Astrocyte (in vitro differentiated cells and primary cell): ENCODE measurements around the gene CDCA4. TPM values are rescaled to one million over a fixed set of nuclear protein-coding genes. Genes with fewer than 3 reads are reported as not detected.

Experiments
- DNase-seq: peaks from one replicate; pipeline ENCODE4 v3.0.0-alpha.2; 2010; ENCODE audit warnings: low read depth
- FAIRE-seq: peaks from 2 replicates; lab custom pipeline; 2011; peaks lifted over from hg19 to GRCh38; lab: Jason Lieb, UNC
- H2AFZ ChIP-seq: 2 replicates; pipeline ENCODE4 v1.6.0; 2012; ENCODE audit warnings: low read depth, low read length, inconsistent platforms
- H3K27ac ChIP-seq: 2 replicates; pipeline ENCODE4 v1.5.1; 2011; ENCODE audit warnings: low read depth, low read length, inconsistent platforms
- H3K27me3 ChIP-seq: 2 replicates; pipeline ENCODE4 v1.6.0; 2011; ENCODE audit warnings: low read length, inconsistent platforms; ENCODE audit not compliant: insufficient read depth
- H3K36me3 ChIP-seq: 2 replicates; pipeline ENCODE4 v1.5.1; 2011; ENCODE audit warnings: low read length, inconsistent platforms; ENCODE audit not compliant: insufficient read depth
- H3K4me1 ChIP-seq: 2 replicates; pipeline ENCODE4 v1.5.1; 2011; ENCODE audit warnings: low read length, inconsistent platforms; ENCODE audit not compliant: insufficient read depth
- H3K4me2 ChIP-seq: 2 replicates; pipeline ENCODE4 v1.6.0; 2012; ENCODE audit warnings: low read length, inconsistent platforms
- H3K4me3 ChIP-seq: 2 replicates; pipeline ENCODE4 v1.5.1; 2011; ENCODE audit warnings: low read depth, mild to moderate bottlenecking, low read length, inconsistent platforms; ENCODE audit not compliant: insufficient read depth
- H3K79me2 ChIP-seq: 2 replicates; pipeline ENCODE4 v1.6.0; 2012; ENCODE audit warnings: mild to moderate bottlenecking, low read length, inconsistent platforms; ENCODE audit not compliant: insufficient read depth
- H3K9ac ChIP-seq: 2 replicates; pipeline ENCODE4 v1.6.0; 2012; ENCODE audit warnings: mild to moderate bottlenecking, low read length, inconsistent platforms
- H3K9me3 ChIP-seq: 2 replicates; pipeline ENCODE4 v1.5.1; 2012; ENCODE audit warnings: low read depth, mild to moderate bottlenecking, low read length, inconsistent platforms; ENCODE audit not compliant: insufficient read depth
- H4K20me1 ChIP-seq: 2 replicates; pipeline ENCODE4 v1.6.0; 2012; ENCODE audit warnings: low read length, inconsistent platforms; ENCODE audit not compliant: insufficient read depth
- H3K27ac Mint-ChIP-seq: one replicate; pipeline ENCODE4 v1.8.0; 2021; ENCODE audit warnings: mild to moderate bottlenecking, mixed read lengths; ENCODE audit not compliant: unreplicated experiment
- H3K27me3 Mint-ChIP-seq: one replicate; pipeline ENCODE4 v1.8.0; 2021; ENCODE audit warnings: low read depth, mixed read lengths; ENCODE audit not compliant: unreplicated experiment
- H3K36me3 Mint-ChIP-seq: one replicate; pipeline ENCODE4 v1.8.0; 2021; ENCODE audit warnings: low read depth, mixed read lengths; ENCODE audit not compliant: unreplicated experiment
- H3K4me1 Mint-ChIP-seq: one replicate; pipeline ENCODE4 v1.8.0; 2021; ENCODE audit warnings: low read depth, mixed read lengths; ENCODE audit not compliant: unreplicated experiment
- H3K4me3 Mint-ChIP-seq: one replicate; pipeline ENCODE4 v1.8.0; 2021; ENCODE audit warnings: mild to moderate bottlenecking, moderate library complexity, mixed read lengths; ENCODE audit not compliant: unreplicated experiment
- H3K9me3 Mint-ChIP-seq: one replicate; pipeline ENCODE4 v1.8.0; 2021; ENCODE audit warnings: mild to moderate bottlenecking, mixed read lengths; ENCODE audit not compliant: unreplicated experiment
- EZH2 ChIP-seq: IDR thresholded peaks from 2 replicates; pipeline ENCODE4 v1.6.1; 2012; ENCODE audit warnings: mild to moderate bottlenecking, low read length, inconsistent platforms; ENCODE audit not compliant: insufficient read depth
- total RNA-seq: library from RNA; stranded (reverse); gene quantifications from 2 replicates; pipeline ENCODE4 v1.2.1, GENCODE V29; 2021
- TF ChIP-seq, protein P1 (sequence below): IDR thresholded peaks from 2 replicates; pipeline ENCODE4 v1.5.1; 2011; ENCODE audit warnings: low read depth, mild to moderate bottlenecking, inconsistent platforms, low read length, moderate library complexity; ENCODE audit not compliant: insufficient read depth

The CDCA4 gene
- total RNA-seq, 1 donor from 2014 or later, result 11.3 TPM

DNA sequence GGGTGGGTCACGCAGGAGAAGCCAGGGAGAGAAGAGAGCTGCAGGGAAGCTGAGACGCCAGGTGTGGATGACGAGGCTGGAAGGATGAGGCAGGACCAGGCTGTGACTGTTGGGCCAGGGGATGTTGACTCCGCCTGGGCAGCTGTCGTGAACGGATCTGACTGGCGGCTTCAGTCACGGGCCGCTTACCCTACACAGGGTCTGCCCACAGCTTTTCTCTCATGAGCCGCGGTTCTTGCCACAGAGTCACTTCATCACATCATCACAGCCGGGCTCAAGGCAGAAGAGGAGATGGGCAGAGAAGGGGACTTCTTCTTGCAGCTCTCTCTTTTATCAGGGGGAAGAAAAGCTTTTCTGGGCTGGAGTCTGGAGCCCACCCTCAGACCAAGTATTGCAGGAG, 27.6 kb downstream of the CDCA4 start:
- peaks cover 6% of the 10 kb centered on the region for H3K27me3 Mint-ChIP-seq
- peaks cover 32% of the 10 kb centered on the region for H3K36me3 Mint-ChIP-seq
- Histone ChIP-seq H3K9ac (no peak overlapping the region), H3K9me3 (no peaks in the 10 kb centered on the region), H3K36me3 (peaks cover 3% of the 10 kb centered on the region), H2AFZ (no peak overlapping the region), H3K4me2 (no peak overlapping the region), H3K27me3 (no peaks in the 10 kb centered on the region), H3K79me2 (no peaks in the 10 kb centered on the region), H3K4me3 (no peak overlapping the region), H4K20me1 (no peaks in the 10 kb centered on the region), H3K4me1 (no peaks in the 10 kb centered on the region), H3K27ac (no peak overlapping the region)
- H3K9me3 Mint-ChIP-seq, result no peaks in the 10 kb centered on the region
- no peak for DNase-seq
- TF ChIP-seq, protein P1, sequence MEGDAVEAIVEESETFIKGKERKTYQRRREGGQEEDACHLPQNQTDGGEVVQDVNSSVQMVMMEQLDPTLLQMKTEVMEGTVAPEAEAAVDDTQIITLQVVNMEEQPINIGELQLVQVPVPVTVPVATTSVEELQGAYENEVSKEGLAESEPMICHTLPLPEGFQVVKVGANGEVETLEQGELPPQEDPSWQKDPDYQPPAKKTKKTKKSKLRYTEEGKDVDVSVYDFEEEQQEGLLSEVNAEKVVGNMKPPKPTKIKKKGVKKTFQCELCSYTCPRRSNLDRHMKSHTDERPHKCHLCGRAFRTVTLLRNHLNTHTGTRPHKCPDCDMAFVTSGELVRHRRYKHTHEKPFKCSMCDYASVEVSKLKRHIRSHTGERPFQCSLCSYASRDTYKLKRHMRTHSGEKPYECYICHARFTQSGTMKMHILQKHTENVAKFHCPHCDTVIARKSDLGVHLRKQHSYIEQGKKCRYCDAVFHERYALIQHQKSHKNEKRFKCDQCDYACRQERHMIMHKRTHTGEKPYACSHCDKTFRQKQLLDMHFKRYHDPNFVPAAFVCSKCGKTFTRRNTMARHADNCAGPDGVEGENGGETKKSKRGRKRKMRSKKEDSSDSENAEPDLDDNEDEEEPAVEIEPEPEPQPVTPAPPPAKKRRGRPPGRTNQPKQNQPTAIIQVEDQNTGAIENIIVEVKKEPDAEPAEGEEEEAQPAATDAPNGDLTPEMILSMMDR, result no peak
- no peak for TF ChIP-seq EZH2
- no peak overlapping the region for H3K27ac Mint-ChIP-seq
- no peaks in the 10 kb centered on the region for H3K4me1 Mint-ChIP-seq
- FAIRE-seq, result no peak
- H3K4me3 Mint-ChIP-seq, result no peak overlapping the region

DNA sequence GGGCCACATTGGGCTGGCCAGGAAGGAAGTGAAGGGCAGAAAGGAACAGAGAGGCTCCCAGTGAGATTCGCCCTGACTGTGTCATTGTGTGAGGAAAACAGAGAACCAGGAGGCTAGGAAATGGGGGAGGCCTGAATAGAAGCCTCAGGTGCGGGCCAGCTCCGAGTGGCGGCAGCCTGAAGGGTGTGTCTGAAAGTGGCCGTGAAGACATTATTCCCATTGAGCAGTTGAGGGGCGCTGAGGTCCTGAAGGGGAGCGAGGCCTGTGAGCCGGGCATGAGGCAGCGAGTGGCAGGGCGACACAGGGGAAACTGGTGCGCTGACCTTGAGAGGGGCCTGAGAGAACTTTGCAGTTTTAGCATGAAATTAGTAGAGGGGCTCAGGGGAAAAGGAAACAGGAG, 28.4 kb downstream of the CDCA4 start:
- no peak overlapping the region for H2AFZ ChIP-seq
- H3K4me2 ChIP-seq, result no peak overlapping the region
- H3K79me2 ChIP-seq, result no peaks in the 10 kb centered on the region
- no peaks in the 10 kb centered on the region for H3K27me3 ChIP-seq
- no peaks in the 10 kb centered on the region for H3K4me1 Mint-ChIP-seq
- no peaks in the 10 kb centered on the region for H3K4me1 ChIP-seq
- DNase-seq (no peak), FAIRE-seq (no peak)
- no peak overlapping the region for H3K27ac Mint-ChIP-seq
- H3K27ac ChIP-seq, result no peak overlapping the region
- H3K9ac ChIP-seq, result no peak overlapping the region
- peaks cover 6% of the 10 kb centered on the region for H3K27me3 Mint-ChIP-seq
- peaks cover 3% of the 10 kb centered on the region for H3K36me3 ChIP-seq
- no peaks in the 10 kb centered on the region for H3K9me3 ChIP-seq
- H3K4me3 ChIP-seq, result no peak overlapping the region
- no peaks in the 10 kb centered on the region for H3K9me3 Mint-ChIP-seq
- TF ChIP-seq, protein P1, result no peak
- TF ChIP-seq EZH2, result no peak
- no peak overlapping the region for H3K4me3 Mint-ChIP-seq
- peaks cover 32% of the 10 kb centered on the region for H3K36me3 Mint-ChIP-seq
- no peaks in the 10 kb centered on the region for H4K20me1 ChIP-seq

DNA sequence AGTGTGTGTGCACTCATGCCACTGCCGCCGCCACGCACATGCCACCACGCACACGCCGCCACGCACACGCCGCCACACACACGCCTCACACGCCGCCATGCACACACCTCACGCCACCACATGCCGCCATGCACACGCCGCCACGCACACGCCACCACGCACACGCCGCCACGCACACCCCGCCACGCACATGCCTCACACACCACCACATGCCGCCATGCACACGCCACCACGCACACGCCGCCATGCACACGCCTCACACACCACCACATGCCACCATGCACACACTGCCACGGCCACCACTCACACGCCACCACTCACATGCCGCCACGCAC, 29.0 kb downstream of the CDCA4 start:
- no peak overlapping the region for H3K9ac ChIP-seq
- FAIRE-seq (no peak), DNase-seq (no peak)
- no peaks in the 10 kb centered on the region for H3K9me3 ChIP-seq
- H3K36me3 Mint-ChIP-seq, result peaks cover 29% of the 10 kb centered on the region
- no peak overlapping the region for H3K4me2 ChIP-seq
- peaks cover under 1% of the 10 kb centered on the region for H3K79me2 ChIP-seq
- no peak overlapping the region for H3K27ac ChIP-seq
- no peak overlapping the region for H3K4me3 ChIP-seq
- no peak overlapping the region for H3K27ac Mint-ChIP-seq
- no peaks in the 10 kb centered on the region for H3K9me3 Mint-ChIP-seq
- no peaks in the 10 kb centered on the region for H3K27me3 ChIP-seq
- TF ChIP-seq EZH2, result no peak
- TF ChIP-seq, protein P1, result no peak
- no peaks in the 10 kb centered on the region for H4K20me1 ChIP-seq
- H3K4me3 Mint-ChIP-seq, result no peak overlapping the region
- no peaks in the 10 kb centered on the region for H3K4me1 Mint-ChIP-seq
- no peaks in the 10 kb centered on the region for H3K4me1 ChIP-seq
- peaks cover 3% of the 10 kb centered on the region for H3K36me3 ChIP-seq
- H3K27me3 Mint-ChIP-seq, result peaks cover 6% of the 10 kb centered on the region
- H2AFZ ChIP-seq, result no peak overlapping the region
